GM19372 (cell line): ENCODE results near the gene CADPS.

ENCODE experiments used
- ATAC-seq: cut with Tn5 transposase; IDR thresholded peaks from one replicate; pipeline ENCODE4 v1.9.1; 2021; ENCODE audit warnings: mild to moderate bottlenecking, low read depth, moderate library complexity; ENCODE audit not compliant: unreplicated experiment

CADPS gene

GRCh38 chr3:62403765-62404164 is 471.5 kb downstream of the CADPS start:
- no peak for ATAC-seq

GRCh38 chr3:62392626-62393292 is 482.5 kb downstream of the CADPS start:
- ATAC-seq: no peak

GRCh38 chr3:62387251-62387650 is 488.0 kb downstream of the CADPS start:
- no peak for ATAC-seq

GRCh38 chr3:62379321-62379798 is 495.9 kb downstream of the CADPS start:
- no peak for ATAC-seq

GRCh38 chr3:62378921-62379320 is 496.3 kb downstream of the CADPS start:
- no peak for ATAC-seq

- ATAC-seq: no peak
Measured at GRCh38 chr3:62378311-62378789, 496.9 kb downstream of the CADPS start.

GRCh38 chr3:62376906-62377877 is 498.0 kb downstream of the CADPS start:
- no peak for ATAC-seq

GRCh38 chr3:62376454-62376720 is 498.8 kb downstream of the CADPS start:
- no peak for ATAC-seq

GRCh38 chr3:62375655-62376453 is 499.4 kb downstream of the CADPS start:
- no peak for ATAC-seq

GRCh38 chr3:62374341-62375218 is 500.6 kb downstream of the CADPS start:
- ATAC-seq: no peak

GRCh38 chr3:62373714-62374333 is 501.4 kb downstream of the CADPS start:
- ATAC-seq: no peak

- no peak for ATAC-seq
Measured at GRCh38 chr3:62373215-62373614, 502.0 kb downstream of the CADPS start, which contains the start of gene FEZF2. Gene FEZF2, minus strand, starts transcription at chr3:62373550. Its CDS starts 682 bp downstream, at chr3:62372868.

GRCh38 chr3:62372621-62373041 is 502.6 kb downstream of the CADPS start:
- no peak for ATAC-seq

- ATAC-seq: no peak
Measured at GRCh38 chr3:62371720-62372591, 503.3 kb downstream of the CADPS start.

- no peak for ATAC-seq
Measured at GRCh38 chr3:62370858-62371719, 504.1 kb downstream of the CADPS start.

- ATAC-seq: no peak
Measured at GRCh38 chr3:62370112-62370857, 504.9 kb downstream of the CADPS start.

GRCh38 chr3:62369476-62369743 is 505.8 kb downstream of the CADPS start:
- no peak for ATAC-seq
